Right ventricle myocardium inferior (tissue), 1 donor: ENCODE results near the gene LUC7L2. TPM values are rescaled to one million over a fixed set of nuclear protein-coding genes. Genes with fewer than 3 reads are reported as not detected.
"Not testable (repeated sequence)": the region's sequence is repeated elsewhere in the genome, so short reads cannot be mapped to it uniquely, and the experiment has no call there.

ENCODE experiments used
- ATAC-seq: fragments of 200-7000 bp; cut with Tn5 transposase; one replicate; pipeline ENCODE4 v1.9.1; 2020; ENCODE audit warnings: mild to moderate bottlenecking, moderate library complexity
- DNase-seq: peaks from one replicate; pipeline ENCODE4 v3.0.0; 2021; ENCODE audit errors: missing footprints
- intact Hi-C: fragments of 100-400 bp; cut with DNase I; formaldehyde crosslinking; loops from one replicate; pipeline ENCODE4 v1.11.0; 2022
- long read RNA-seq: library from polyadenylated mRNA; unstranded; transcript quantifications from one replicate; pipeline ENCODE4 v2.0.0, GENCODE V29; 2021
- total RNA-seq: library from RNA; stranded (reverse); fragmentation: NEBNext Ultra II Directional; extraction: Animal tissue kit (Norgen Biotek cat#: 25700); gene quantifications from one replicate; pipeline ENCODE4 v1.2.1, GENCODE V29; 2021
- donor health status: DM: no; HTN: yes; CAD: no; lungs with severe emphysema.

Gene LUC7L2, protein sequence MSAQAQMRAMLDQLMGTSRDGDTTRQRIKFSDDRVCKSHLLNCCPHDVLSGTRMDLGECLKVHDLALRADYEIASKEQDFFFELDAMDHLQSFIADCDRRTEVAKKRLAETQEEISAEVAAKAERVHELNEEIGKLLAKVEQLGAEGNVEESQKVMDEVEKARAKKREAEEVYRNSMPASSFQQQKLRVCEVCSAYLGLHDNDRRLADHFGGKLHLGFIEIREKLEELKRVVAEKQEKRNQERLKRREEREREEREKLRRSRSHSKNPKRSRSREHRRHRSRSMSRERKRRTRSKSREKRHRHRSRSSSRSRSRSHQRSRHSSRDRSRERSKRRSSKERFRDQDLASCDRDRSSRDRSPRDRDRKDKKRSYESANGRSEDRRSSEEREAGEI
- 44.9 TPM for total RNA-seq
- long read RNA-seq, transcript LUC7L2-202 (10 exons, 2,645 nt): major isoform, 44 of 61 reads
- long read RNA-seq, partial matches to known transcripts: 9 of 61 reads
- long read RNA-seq, other reads (novel, unspliced or antisense): 8 of 61 reads

DNA sequence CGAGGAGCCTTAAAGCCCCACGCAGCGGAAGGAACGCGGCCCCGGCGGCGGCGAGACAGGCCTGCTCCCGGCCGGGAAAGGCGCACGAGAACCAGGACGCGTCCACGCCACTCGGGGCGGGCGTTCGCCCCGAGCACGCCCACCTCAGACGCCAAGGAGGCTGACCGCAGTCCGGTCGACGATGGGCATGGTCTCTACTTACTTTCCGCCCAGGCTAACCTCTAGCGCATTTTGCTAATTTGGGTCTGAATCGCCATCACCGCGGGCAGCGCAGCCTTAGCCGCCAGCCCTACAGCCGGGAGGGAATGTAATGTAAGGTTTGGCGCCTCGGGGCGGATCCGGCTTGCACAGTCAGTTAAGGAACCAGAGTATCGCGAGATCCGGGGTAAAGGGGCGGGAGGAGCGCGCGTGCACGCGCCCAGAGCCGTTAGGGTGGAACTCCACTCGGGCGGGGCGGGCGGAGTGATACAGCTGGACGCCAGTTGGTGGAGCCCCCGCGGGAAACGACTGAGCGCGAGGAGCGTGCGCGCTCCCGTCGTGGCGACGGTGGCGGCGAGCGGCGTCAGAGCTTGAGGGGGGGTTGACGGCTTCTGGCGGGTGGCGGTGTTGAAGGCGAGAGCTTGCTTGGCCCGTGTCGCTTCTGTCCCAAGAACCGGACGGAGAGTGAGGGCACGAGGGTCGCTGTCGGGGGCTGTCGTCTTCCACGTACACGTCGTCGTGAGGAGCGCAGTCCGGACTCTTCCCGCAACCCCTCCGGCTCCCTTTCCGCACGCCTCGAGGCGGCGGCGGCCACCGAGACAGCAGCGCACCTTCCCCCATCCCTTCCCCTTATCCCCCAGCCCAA is at the start of gene LUC7L2:
TSS of gene LUC7L2 (plus strand) at position 529 of the 844 bp plus-strand sequence. CDS start 368 bp downstream, outside the sequence.
- intact Hi-C loops: loop anchor here (1.0 to 5.0 kb wide), 2 partner anchors 19 to 818 kb away; partner anchors contain the start of gene KDM7A
- peak; percentile 97 for ATAC-seq
- DNase-seq: peak; percentile 100

DNA sequence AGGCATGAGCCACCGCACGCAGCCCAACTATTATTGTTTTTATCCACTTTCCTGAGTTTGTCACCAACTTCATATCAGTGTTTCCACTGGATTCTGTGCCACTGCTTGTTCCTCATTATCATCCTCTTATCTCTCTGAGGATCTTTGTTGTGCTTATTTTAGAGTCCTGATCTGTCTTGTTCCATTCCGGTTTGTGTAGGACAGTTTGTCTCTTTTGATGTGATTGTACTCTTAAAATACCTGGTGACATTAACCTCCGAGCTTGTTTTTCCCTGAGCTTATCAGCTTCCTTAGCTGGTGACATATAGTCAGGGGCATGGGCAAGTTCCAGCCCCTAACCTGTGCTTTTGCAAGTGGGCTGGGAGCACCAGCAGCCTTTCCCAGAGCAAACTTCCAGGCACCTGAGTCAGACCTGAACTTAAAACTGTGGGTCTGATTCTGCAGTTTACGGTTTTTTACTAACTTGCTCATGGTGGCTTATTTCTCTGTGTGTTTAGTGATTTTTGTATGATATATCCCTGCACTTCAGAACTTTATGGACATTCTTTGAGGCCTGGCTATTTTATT is 41.7 kb upstream of the LUC7L2 start:
- ATAC-seq: no peak
- intact Hi-C loops: no loop called here
- DNase-seq: no peak

DNA sequence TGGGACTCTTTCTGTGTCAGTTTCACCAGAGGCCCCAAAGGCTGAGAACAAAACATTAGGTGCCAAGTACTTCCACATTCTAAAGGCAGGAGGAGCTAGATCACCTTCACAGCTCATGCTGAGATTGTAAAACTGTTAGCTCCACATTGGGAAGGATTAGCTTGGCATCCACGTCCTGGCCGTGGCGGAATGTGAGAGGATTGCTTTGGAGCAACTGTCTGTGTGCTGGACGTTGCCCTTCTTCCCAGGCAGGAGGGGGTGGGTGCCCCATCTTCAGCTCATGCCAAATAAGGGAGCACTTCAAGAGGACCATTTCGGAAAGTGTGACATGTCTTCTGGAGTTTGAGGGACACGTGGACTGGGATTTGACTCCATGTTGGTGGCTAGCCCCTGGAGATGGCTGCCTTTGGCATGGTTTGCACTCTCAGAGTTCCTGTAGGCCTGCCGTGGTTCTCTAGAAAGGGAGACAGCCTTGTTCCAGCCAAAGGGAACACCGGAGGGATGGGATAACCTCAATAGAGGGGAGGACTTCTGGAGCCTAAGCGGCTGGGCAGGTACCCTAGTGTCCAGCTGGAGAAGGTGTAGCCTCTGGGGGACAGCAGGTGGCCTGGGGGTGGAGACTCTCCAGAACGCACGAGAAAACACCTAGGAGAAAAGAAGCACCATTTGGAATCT is 38.5 kb upstream of the LUC7L2 start:
- no peak for DNase-seq
- no peak for ATAC-seq
- intact Hi-C loops: no loop called here

DNA sequence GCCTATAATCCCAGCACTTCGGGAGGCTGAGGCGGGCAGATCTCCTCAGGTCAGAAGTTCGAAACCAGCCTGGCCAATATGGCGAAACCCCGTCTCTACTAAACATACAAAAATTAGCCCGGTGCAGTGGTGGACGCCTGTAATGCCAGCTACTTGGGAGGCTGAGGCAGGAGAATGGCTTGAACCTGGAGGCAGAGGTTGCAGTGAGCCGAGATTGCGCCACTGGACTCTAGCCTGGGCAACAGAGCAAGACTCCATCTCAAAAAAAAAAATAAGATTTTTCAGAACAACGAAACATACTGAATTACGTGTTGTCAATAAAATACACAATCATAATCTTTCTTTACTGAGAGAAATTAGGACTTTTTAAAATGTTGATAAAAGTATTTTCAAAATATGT is 35.0 kb upstream of the LUC7L2 start:
- DNase-seq, intact Hi-C loops, ATAC-seq: not testable (repeated sequence)

DNA sequence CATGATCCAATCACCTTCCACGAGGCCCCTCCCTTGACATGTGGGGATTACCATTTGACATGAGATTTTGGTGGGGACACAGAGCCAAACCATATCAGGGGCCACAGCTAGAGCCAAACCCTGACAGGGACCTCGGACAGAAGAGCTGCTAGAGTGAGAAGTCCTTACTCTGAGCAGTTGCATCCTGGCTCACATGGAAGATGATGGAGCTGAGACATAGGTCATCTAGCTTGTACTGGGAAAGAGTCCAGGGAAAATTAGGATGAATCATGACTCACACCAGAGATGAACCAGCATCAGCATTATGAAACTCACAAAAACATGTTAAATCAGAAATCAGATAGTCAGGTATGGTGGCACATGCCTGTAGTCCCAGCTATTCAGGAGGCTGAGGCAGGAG is 31.3 kb upstream of the LUC7L2 start:
- DNase-seq (no peak), ATAC-seq (no peak)
- intact Hi-C loops: no loop called here

DNA sequence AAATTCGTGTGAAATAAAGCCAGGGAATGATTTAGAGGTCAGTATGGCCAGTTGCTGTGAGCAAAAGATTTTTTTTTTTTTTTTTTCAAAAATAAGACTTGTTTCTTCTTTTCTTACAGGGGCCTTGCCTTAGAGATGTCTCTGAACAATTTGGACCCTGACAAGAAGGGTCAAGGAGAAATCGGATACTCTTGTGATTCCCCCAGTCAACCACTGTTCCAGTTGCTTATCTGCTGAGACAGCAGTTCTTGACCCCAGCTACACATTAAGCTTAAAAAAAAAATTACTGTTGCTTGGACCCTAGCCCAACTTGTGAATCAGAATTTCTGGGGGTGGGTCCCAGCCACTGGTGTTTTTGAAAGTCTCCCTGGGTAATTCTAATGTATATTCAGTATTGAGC is 30.6 kb upstream of the LUC7L2 start:
- intact Hi-C loops: no loop called here
- ATAC-seq: no peak
- DNase-seq: no peak

DNA sequence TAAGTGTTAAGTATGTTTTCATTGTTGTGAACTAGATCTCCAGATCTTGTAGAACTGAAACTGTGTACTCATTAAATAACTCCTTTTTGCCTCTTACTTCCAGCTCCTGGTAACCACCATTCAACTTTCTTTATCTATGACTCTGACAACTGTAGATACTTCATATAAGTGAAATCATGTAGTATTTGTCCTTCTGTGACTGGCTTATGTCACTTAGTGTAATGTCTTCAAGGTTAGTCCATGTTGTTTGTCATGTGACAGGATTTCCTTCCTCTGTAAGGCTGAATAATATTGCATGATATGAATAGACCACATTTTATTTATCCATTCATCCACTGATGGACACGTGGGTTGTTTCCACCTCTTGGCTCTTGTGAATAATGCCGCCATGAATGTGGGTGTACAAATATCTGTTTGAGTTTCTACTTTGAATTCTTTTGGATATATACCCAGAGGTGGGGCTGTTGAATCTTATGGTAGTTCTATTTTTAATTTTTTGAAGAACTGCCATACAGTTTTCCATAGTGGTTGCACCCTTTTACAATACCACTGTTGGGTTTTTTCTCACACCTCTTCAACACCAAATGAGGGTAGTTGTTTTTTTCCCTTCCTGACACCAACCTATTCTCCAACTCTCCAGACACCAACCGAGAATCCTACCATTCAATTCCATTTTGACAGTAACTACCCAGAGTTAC is 29.2 kb upstream of the LUC7L2 start:
- ATAC-seq: no peak
- DNase-seq: no peak
- intact Hi-C loops: no loop called here

DNA sequence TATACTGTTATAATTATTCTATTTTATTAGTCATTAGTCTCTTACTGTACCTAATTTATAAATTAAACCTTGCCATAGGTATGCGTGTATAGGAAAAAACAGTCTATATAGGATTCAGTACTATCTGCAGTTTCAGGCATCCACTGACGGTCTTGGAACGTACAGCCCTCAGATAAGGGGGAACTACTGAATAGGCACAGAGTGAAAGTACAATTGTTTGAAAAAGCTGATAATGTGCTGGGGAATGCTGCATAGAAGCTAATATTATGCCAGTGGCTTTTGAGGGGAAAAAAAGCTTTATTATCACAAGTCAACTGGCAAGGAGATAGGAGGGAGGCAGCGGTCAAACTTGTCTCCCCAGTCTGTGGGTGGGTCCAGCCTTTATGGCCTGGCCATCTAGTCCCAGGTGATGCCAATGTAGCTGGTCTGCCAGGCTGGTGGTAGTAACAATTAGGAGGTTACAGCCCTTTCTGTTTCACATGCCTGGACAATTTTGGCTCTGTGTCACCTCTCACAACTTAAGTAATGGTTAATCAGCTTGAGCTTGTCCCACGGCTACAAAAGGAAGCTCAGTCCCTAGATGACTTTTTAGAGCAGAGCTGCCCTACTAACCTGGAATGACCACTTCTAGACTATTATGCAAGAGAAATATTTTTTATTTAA is 26.9 kb upstream of the LUC7L2 start:
- DNase-seq (no peak), ATAC-seq (no peak)
- intact Hi-C loops: no loop called here

DNA sequence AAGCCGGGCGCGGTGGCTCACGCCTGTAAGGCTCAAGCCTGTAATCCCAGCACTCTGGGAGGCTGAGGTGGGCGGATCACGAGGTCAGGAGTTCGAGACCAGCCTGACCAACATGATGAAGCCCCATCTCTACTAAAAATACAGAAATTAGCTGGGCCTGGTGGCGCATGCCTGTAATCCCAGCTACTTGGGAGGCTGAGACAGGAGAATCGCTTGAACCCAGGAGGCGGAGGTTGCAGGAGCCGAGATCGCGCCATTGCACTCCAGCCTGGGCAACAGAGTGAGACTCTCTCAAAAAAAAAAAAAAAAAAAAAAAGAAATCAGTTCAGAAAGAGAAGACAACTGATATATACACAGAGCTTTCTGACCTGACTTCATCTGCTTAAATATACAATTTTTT is 26.3 kb upstream of the LUC7L2 start:
- ATAC-seq, intact Hi-C loops, DNase-seq: not testable (repeated sequence)

DNA sequence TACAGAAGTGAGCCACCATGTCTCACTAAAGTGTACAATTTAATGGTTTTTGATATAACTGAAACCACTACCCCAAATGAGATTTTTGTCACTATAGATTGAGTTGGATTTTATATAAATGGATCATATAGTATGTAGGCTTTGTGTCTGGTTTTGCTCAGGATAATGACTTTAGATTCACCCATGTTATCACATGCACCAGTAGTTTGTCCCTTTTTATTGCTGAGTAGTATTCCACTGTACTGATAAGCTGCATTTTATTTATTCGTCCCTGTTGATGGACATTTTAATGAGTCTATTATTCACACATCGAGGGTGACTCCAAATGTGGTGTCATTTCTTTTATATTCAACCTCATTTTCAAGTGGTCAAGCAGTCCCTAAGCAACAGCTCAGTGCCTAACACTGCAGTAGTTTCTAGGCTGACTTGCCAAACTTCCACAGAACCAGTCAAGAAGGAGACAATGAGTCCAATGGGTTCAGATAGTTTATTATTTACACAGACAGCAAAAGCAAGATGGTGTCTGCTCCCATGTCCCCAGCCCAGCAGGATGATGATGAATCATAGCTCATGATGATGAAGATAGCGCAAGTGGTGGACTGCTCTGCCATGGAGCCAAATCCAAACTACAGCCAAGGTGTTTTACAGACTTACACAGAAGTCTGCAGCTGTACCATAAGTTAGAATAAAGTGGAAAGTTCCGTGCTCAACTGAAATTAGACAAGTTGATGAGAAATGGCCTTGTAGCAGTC is 25.1 kb upstream of the LUC7L2 start:
- ATAC-seq (no peak), DNase-seq (no peak)
- intact Hi-C loops: no loop called here

DNA sequence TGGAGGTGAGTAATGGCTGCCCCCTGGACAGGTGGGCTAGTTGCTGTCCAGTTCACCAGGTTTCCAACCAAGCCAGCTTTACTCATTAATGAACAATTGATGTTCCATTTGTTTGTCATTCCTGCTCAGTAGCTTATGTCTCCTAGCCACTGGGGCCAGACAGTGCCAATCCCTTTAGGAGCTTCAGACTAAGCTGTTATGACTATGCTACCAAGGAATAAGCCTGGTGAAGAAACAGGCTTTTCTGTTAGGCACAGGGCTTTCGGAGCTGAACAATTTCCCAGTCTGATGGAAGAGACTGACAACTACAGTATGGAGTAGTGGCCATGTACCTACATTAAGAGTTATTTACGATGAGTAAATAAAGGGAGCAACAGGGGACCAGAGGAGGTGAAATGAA is 20.7 kb upstream of the LUC7L2 start:
- intact Hi-C loops: no loop called here
- no peak for DNase-seq
- ATAC-seq: no peak

DNA sequence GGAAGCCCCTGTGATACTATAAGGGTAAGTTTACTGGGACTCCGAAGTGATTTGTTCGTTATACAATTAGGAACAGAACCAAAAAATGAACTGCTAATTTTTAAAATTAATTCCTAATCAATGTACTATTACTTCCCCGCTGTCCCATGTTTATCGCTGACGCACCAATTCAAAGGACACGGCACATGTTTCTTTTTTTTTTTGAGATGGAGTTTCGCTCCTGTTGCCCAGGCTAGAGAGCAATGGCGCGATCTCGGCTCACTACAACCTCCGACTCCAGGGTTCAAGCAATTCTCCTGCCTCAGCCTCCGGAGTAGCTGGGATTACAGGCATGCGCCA is 20.0 kb upstream of the LUC7L2 start:
- intact Hi-C loops: loop anchor here (1.0 kb wide), 1 partner anchor 20 kb away; the partner anchor contains the start of gene LUC7L2
- ATAC-seq: no peak
- no peak for DNase-seq

DNA sequence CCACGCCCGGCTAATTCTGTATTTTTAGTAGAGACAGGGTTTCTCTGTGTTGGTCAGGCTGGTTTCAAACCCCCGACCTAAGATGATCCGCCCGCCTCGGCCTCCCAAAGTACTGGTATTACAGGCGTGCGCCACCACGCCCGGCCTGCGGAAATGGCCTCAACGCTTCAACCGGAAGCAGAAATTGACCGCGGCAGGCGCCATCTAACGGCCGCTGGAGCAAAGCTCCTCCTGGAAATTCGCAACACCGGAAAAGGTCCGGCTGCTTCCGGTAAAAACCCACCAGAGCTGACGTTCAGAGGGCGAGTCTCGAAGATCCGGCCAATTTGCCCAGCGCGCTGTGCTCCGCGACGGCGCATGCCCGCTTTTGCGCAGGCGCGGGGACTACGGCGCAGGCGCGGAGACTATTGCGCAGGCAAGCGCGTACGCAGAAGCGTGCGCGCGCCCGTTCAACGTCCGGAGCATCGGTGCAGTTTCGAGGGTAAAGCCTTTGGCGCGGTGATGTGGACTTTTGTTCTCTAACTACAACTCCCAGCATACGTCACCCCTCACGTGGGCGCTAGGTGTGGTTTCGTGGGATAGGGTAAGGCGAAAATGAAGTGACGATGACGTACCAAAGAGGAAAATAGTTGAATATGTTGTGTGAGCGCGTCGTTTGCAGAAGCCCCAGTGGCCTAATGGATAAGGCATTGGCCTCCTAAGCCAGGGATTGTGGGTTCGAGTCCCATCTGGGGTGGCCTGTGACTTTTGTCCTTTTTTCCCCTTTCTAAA is 19.5 kb upstream of the LUC7L2 start:
- DNase-seq (peak; percentile 99), ATAC-seq (peak; percentile 93)
- intact Hi-C loops: loop anchor here (1.0 kb wide), 1 partner anchor 19 kb away; the partner anchor contains the start of gene LUC7L2

DNA sequence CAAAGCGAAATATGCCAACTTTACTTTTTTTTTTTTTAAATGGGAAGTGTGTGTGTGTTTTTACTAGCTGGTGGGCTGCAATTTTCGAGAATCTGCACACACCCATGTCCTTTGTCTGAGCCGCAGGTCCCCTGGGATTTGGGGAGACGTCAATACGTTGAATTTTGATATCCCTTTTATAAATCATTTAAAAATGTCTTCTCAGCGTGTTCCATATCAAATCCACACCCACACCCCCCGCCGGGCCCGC is 19.0 kb upstream of the LUC7L2 start:
- intact Hi-C loops: loop anchor here (1.0 kb wide), 1 partner anchor 19 kb away; the partner anchor contains the start of gene LUC7L2
- DNase-seq (peak; percentile 89), ATAC-seq (no peak)

DNA sequence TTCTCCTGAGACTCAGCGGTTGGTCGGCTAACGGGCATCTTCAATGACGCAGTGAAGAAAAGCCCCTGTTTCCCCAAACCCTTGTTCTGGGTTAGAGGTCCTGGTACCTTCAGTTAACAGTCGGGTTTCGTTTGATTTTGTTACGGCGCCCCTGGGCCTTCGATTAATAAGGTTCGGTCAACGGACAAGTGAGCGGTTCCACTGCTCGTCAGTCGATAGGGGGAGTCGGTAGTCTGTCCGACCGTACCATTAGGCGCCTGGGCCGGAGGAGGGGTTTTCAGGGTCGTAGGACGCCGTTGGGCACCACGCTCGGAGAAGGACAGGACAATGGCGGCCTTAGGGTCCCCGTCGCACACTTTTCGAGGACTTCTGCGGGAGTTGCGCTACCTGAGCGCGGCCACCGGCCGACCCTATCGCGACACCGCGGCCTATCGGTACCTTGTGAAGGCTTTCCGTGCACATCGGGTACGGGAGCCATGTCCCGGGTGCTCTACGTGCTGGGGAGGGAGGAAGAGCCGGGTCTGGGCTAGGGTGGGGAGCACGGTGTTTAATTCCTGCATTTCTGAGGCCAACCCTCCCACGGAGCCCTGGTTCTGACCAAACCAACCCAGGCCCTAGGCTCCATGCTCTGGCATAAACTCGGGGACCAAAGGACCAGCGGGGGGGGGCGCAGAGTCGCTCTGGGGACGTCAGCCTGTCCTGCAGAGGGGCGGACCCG is 18.5 kb upstream of the LUC7L2 start, which contains the start of gene FMC1:
TSS of gene FMC1 (plus strand) at position 280 of the 718 bp plus-strand sequence. CDS start at position 328, 48 bp downstream.
- DNase-seq: peak; percentile 94
- ATAC-seq: peak; percentile 83
- intact Hi-C loops: no loop called here

DNA sequence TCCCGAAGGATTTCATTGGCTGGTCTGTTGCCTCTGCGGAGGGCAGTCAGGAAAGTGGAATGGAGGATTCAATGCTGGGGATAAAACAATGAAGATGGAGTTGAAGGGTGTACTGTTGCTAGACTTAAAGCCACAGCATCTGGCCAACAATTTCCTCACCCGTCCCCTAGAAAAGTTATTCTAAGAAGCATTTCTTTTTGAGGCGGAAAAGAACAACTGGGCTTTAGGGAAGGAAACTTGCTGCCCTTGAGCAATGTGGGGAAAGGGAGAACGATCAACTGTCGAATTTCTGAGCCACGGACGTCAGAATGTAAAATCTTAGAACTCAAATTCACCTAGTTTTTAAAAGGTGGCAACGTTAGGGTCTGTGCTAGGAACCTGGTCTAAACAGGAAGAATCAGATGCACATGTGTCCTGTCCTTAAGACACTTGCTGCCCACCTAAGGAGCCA is 17.9 kb upstream of the LUC7L2 start:
- no peak for ATAC-seq
- no peak for DNase-seq
- intact Hi-C loops: no loop called here
